ENCODE data around the gene RACK1. TPM values are rescaled to one million over a fixed set of nuclear protein-coding genes. Genes with fewer than 3 reads are reported as not detected.

RACK1 gene
- total and polyA plus RNA-seq, 2 of the 13 experiments (the other 11 are each of a cell fraction or from before 2014, with no cell fraction given) = 2,514 to 6,141 TPM

- no peak; the same call in 1 of the 2 replicates for TF ChIP-seq ZNF639 (CRISPR knock-in tag; conservative IDR thresholded peaks at IDR 0.05)
- TF ChIP-seq ZBTB14 (CRISPR knock-in tag; IDR thresholded peaks at IDR 0.05) = no peak
- TF ChIP-seq AFF4 (CRISPR knock-in tag; IDR thresholded peaks at IDR 0.05) = no peak
- TF ChIP-seq HNF1A (IDR thresholded peaks at IDR 0.05; ENCODE audit: low read depth) = no peak
- peak; percentile 32; the same call in 1 of the 2 replicates for TF ChIP-seq HNF1A (CRISPR knock-in tag; IDR thresholded peaks at IDR 0.05; ENCODE audit: borderline replicate concordance)
- TF ChIP-seq MBNL3 (CRISPR knock-in tag; conservative IDR thresholded peaks at IDR 0.05) = no peak
- no peak for TF ChIP-seq ZNF720 (CRISPR knock-in tag; IDR thresholded peaks at IDR 0.05)
- TF ChIP-seq POGK (CRISPR knock-in tag; conservative IDR thresholded peaks at IDR 0.05) = no peak; the same call in 1 of the 2 replicates
- TF ChIP-seq CCDC6 (CRISPR knock-in tag; IDR thresholded peaks at IDR 0.05) = peak; percentile 65
- no peak for TF ChIP-seq NRL (CRISPR knock-in tag; IDR thresholded peaks at IDR 0.05; ENCODE audit: borderline replicate concordance)
- TF ChIP-seq ZNF510 (CRISPR knock-in tag; IDR thresholded peaks at IDR 0.05; ENCODE audit: low read depth) = peak; percentile 88
- TF ChIP-seq ZFP36L1 (CRISPR knock-in tag; IDR thresholded peaks at IDR 0.05) = 0 out of 2 replicates have a peak, but pooled peaks have one; percentile 67
- TF ChIP-seq STAG1 (CRISPR knock-in tag; IDR thresholded peaks at IDR 0.05) = no peak
- no peak for TF ChIP-seq ZBTB1 (CRISPR knock-in tag; IDR thresholded peaks at IDR 0.05; ENCODE audit: borderline replicate concordance)
- TF ChIP-seq GTF2F1 (IDR thresholded peaks at IDR 0.05; ENCODE audit: low read length) = 0 out of 2 replicates have a peak, but pooled peaks have one; percentile 36
- peak; percentile 55; the same call in 1 of the 2 replicates for TF ChIP-seq ZNF274 (CRISPR knock-in tag; IDR thresholded peaks at IDR 0.05)
These were observed 56.0 kb downstream of the RACK1 start (continued) for GRCh38 chr5:181187500-181188213.

Measured in HepG2 (cell line).